Karpas-422 (cell line): ENCODE results near the gene CSNK2B. TPM values are rescaled to one million over a fixed set of nuclear protein-coding genes. Genes with fewer than 3 reads are reported as not detected.
A peak's percentile ranks its signal among the peaks of the same experiment; 100 is the strongest.

Source experiments
- DNase-seq: peaks from one replicate; pipeline ENCODE4 v3.0.0-alpha.2; 2015
- H2AFZ ChIP-seq: fragments of 200-600 bp; sonication (generic); 2 replicates; pipeline ENCODE4 v1.6.1; 2014; ENCODE audit warnings: antibody characterized with exemption, low read length, mixed read lengths
- H3K27ac ChIP-seq: fragments of 200-600 bp; sonication (generic); 2 replicates; pipeline ENCODE4 v1.5.1; 2014; ENCODE audit warnings: mild to moderate bottlenecking, low read length, moderate library complexity
- H3K27me3 ChIP-seq: fragments of 200-600 bp; sonication (generic); 2 replicates; pipeline ENCODE4 v1.6.1; 2014; ENCODE audit warnings: low read length, mixed read lengths
- H3K36me3 ChIP-seq: fragments of 200-600 bp; sonication (generic); 2 replicates; pipeline ENCODE4 v1.6.1; 2014; ENCODE audit warnings: low read length, mixed read lengths; ENCODE audit not compliant: insufficient read depth
- H3K4me1 ChIP-seq: fragments of 200-600 bp; sonication (generic); 2 replicates; pipeline ENCODE4 v1.6.1; 2014; ENCODE audit warnings: mild to moderate bottlenecking, low read length, mixed read lengths
- H3K4me2 ChIP-seq: fragments of 200-600 bp; sonication (generic); 2 replicates; pipeline ENCODE4 v1.6.1; 2014; ENCODE audit warnings: low read length, low read depth, mild to moderate bottlenecking; ENCODE audit not compliant: poor library complexity, severe bottlenecking
- H3K4me3 ChIP-seq: fragments of 200-600 bp; sonication (generic); 2 replicates; pipeline ENCODE4 v1.5.1; 2014; ENCODE audit warnings: mild to moderate bottlenecking, antibody characterized with exemption, low read length, mixed read lengths
- H3K79me2 ChIP-seq: fragments of 200-600 bp; sonication (generic); 2 replicates; pipeline ENCODE4 v1.6.1; 2014; ENCODE audit warnings: mild to moderate bottlenecking, low read length, mixed read lengths
- H3K9ac ChIP-seq: fragments of 200-600 bp; sonication (generic); 2 replicates; pipeline ENCODE4 v1.6.0; 2014; ENCODE audit warnings: low read length
- H3K9me2 ChIP-seq: fragments of 200-600 bp; sonication (generic), shearing (Covaris generic); replicated peaks from 2 replicates; pipeline ENCODE4 v1.6.0; 2014; ENCODE audit warnings: mild to moderate bottlenecking, low read length, moderate library complexity; ENCODE audit not compliant: insufficient read depth
- H3K9me3 ChIP-seq: fragments of 300-700, 200-600 bp; sonication (generic); 2 replicates; pipeline ENCODE4 v1.6.1; 2014; ENCODE audit warnings: low read length, mixed read lengths
- H4K20me1 ChIP-seq: fragments of 200-600 bp; sonication (generic); 2 replicates; pipeline ENCODE4 v1.6.1; 2014; ENCODE audit warnings: mild to moderate bottlenecking, antibody characterized with exemption, low read length, low read depth; ENCODE audit not compliant: insufficient read depth
- total RNA-seq: library from RNA; depleted of rRNA; stranded (reverse); fragments of >200 nt; shearing (Covaris generic); gene quantifications from 2 replicates; pipeline ENCODE4 v1.2.3, GENCODE V29; 2014; ENCODE audit warnings: low replicate concordance

Gene CSNK2B
- total RNA-seq, 1 experiment from 2014 or later, result 212 TPM

DNA sequence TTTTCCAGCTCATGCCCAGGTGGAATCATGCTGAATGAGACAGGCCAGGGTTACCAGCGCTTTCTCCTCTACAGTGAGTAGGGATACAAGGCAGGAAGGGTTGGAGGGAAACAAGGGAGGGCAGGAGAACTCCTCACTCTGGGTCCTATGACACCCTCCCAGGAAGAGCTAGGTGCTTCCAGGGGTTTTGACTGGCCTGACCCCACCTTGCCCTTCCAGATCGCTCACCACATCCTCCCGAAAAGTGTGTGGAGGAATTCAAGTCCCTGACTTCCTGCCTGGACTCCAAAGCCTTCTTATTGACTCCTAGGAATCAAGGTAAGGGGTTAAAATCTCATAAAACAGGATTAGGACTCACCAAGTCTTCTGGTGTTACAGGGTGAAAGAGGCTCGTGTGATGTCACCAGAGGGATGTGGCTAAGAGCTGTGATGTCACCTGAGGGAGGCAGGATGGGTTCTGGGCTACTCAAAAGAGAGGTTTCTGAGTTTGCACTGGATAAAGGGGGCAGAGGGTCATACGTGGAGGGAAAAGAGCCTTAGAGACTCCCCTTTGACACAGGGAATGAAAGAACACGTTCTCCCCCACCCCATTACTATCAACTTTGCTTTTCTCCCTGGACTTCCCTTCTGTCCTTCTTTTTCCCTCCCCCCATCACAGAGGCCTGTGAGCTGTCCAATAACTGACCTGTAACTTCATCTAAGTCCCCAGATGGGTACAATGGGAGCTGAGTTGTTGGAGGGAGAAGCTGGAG is 8.3 kb upstream of the CSNK2B start:
- Histone ChIP-seq H3K9me2 (no peaks in the 10 kb centered on the region), H4K20me1 (no peaks in the 10 kb centered on the region), H2AFZ (no peak overlapping the region), H3K4me3 (no peak overlapping the region), H3K36me3 (no peaks in the 10 kb centered on the region), H3K9ac (no peak overlapping the region), H3K27me3 (no peaks in the 10 kb centered on the region), H3K27ac (no peak overlapping the region), H3K9me3 (no peaks in the 10 kb centered on the region), H3K4me1 (peaks cover 39% of the 10 kb centered on the region), H3K79me2 (peaks cover 47% of the 10 kb centered on the region), H3K4me2 (peak overlapping the region; percentile 75)
- DNase-seq, result peak; percentile 60

DNA sequence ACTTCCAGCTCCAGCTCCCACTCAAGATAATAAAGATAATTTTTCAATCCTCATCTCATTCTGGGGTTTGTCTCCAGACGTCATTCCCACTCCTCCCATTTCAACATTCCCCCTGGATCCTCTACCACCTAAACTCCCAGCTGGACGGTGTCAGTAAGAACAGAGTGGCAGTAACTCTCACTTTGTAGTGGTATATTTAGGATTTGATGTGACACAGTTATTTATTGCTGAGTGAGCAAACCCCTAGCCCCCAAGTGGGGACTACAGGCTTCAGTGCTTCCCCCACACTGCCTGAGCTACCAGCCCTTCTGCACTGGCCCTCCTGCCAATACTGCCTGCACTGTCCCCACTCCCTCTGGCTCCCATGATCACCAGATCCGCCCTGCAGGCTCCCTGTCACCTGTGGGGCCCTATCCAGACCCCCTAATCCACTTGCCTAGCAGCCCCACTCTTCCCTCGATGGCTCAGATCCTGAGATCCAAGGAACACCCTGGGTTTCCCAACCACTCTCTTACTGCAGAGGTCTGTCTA is 7.7 kb upstream of the CSNK2B start:
- DNase-seq, result no peak
- Histone ChIP-seq H3K9me2 (no peaks in the 10 kb centered on the region), H3K27me3 (no peaks in the 10 kb centered on the region), H3K9me3 (no peaks in the 10 kb centered on the region), H2AFZ (no peak overlapping the region), H3K36me3 (0 out of 2 replicates have a peak, but pooled peaks cover under 1% of the 10 kb centered on the region), H3K27ac (no peak overlapping the region), H3K4me2 (peak overlapping the region; percentile 75), H3K9ac (peak overlapping the region; percentile 81), H3K79me2 (peaks cover 49% of the 10 kb centered on the region), H4K20me1 (no peaks in the 10 kb centered on the region), H3K4me3 (peak overlapping the region; percentile 74; the same call in 1 of the 2 replicates), H3K4me1 (peaks cover 39% of the 10 kb centered on the region)

DNA sequence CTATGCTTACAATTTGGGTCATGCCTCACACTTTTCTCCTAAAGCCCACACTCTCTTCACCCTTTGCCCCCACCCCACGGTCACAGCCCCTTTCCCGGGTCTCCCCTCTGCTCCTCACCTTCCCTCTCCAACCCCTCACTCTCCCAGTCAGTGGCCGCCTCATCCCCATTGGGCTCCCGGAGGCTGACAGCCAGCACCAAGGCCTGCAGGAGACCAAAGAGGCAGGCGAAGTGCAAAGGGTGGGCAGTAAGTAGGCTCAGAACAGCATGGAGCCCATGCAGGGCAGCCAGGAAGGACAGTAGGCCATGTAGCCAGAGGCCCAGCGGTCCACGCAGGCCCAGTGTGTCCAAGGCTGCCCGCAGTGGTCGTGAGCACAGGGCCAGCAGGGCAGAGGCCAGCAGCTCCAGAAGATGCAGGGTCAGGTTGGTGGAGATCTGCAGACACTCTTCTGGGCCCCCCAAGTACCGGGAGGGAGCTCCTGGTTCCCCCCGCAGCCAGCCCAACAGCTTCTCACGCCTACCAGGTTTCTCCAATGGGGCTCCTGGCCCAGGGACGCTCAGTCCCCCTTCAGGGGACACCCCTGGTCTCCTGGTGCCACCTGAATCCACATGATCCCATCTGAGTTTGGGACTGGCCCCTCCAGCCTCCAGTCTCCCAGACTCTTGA is 6.8 kb upstream of the CSNK2B start:
- Histone ChIP-seq H3K9me3 (no peaks in the 10 kb centered on the region), H3K27me3 (no peaks in the 10 kb centered on the region), H3K4me1 (peaks cover 42% of the 10 kb centered on the region), H2AFZ (no peak overlapping the region), H3K9me2 (no peaks in the 10 kb centered on the region), H3K79me2 (peaks cover 57% of the 10 kb centered on the region), H3K4me3 (peak overlapping the region; percentile 74), H4K20me1 (no peaks in the 10 kb centered on the region), H3K4me2 (peak overlapping the region; percentile 75), H3K36me3 (0 out of 2 replicates have a peak, but pooled peaks cover 3% of the 10 kb centered on the region), H3K9ac (peak overlapping the region; percentile 81), H3K27ac (peak overlapping the region; percentile 73; the same call in 1 of the 2 replicates)
- DNase-seq, result no peak

DNA sequence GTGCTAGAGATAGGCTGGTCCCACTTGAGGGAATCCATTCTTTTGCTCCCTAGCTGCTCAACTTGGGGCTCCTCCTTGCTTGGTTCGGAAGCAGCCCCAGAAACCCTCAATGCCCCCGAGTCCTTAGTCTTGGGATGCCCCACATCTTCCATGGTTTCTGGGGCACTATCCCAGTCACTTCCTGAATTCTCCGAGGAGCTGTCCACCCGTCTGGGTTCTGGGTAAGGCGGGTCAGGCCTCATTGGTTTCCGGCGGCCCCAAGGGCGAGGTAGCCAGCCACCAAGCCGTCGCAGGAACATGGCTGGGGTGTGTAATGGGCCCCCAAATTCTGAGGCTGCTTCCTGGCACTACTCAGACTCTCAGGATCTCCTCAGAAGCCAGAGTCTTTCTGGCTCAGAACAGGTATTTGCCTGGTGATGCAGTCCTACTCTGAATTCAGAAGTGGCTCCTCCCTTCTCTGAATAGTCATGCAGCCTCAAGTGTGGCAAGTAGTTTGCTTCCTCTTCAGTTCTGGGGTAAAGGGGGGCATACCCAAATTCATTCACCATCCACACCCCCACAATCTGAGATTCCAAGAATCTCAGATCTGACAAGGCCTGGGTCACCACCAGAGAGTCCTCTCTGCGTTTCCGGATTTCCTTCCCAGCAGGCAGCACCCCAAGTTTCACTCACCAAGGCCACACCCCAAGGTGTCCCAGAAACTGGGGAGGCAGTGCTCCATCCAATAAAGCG is 6.1 kb upstream of the CSNK2B start:
- DNase-seq, result peak; percentile 81
- no peaks in the 10 kb centered on the region for H3K27me3 ChIP-seq
- no peak overlapping the region for H2AFZ ChIP-seq
- peak overlapping the region; percentile 74 for H3K4me3 ChIP-seq
- H3K9ac ChIP-seq, result peak overlapping the region; percentile 81
- H3K9me3 ChIP-seq, result no peaks in the 10 kb centered on the region
- H3K36me3 ChIP-seq, result 0 out of 2 replicates have a peak, but pooled peaks cover 3% of the 10 kb centered on the region
- H3K4me2 ChIP-seq, result peak overlapping the region; percentile 75
- peak overlapping the region; percentile 73 for H3K27ac ChIP-seq
- H4K20me1 ChIP-seq, result no peaks in the 10 kb centered on the region
- H3K79me2 ChIP-seq, result peaks cover 59% of the 10 kb centered on the region
- peaks cover 45% of the 10 kb centered on the region for H3K4me1 ChIP-seq
- H3K9me2 ChIP-seq, result no peaks in the 10 kb centered on the region

DNA sequence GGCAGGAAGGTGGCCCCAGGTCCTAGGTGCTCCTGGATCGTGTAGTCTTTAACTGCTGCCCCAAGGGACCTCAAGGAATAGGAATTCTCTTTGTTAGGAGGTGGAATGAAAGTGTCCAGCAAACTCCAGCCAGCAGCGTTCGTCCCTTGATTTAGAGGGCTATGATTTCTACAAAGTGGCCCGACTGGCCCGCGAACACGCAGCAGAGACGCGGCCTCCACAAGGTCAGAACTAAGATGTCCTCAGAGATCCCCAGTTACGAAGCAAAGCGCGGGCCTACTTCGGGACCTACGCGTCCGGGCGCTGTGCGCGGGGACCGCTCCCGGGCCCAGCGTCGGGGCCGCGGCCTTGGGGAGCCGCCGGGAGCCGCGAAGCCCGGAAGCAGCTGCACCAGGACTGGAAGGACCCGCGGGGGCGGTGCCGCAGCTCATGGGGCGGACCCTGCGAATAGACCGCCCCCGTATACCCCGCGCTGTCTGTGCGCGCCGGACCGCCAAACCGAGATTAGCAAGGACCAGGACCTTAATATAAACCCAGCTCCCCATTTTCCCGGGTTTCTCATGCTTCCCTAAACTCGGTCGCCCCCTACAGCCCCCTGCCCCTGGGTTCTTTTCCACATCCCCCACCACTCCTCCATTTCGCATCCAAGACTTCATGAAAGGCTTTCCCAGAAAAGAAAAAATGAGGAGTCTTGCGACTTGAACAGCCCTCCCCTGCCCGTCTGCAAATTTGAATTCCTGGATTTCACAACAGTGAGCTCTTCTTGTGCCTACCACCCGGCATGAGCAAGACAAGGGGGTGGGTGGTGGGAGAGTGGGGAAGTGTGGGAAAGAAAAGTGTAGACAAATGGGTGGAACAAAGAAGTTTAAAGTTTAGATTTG is 5.3 kb upstream of the CSNK2B start, which contains the start of gene C6orf47:
Gene C6orf47 (minus strand): TSS at position 398 of the 881 bp plus-strand sequence. CDS start 831 bp downstream, outside the sequence.
- H2AFZ ChIP-seq, result 0 out of 2 replicates have a peak within 1 kb of the TSS, but pooled peaks have one; percentile 27
- H3K4me1 ChIP-seq, result peaks cover 45% of the 10 kb centered on the region
- no peaks in the 10 kb centered on the region for H3K27me3 ChIP-seq
- H3K9ac ChIP-seq, result peak within 1 kb of the TSS; percentile 81
- H3K27ac ChIP-seq, result peak within 1 kb of the TSS; percentile 73
- H4K20me1 ChIP-seq, result no peaks in the 10 kb centered on the region
- peak; percentile 93 for DNase-seq
- no peaks in the 10 kb centered on the region for H3K9me3 ChIP-seq
- 0 out of 2 replicates have a peak, but pooled peaks cover 3% of the 10 kb centered on the region for H3K36me3 ChIP-seq
- peaks cover 55% of the 10 kb centered on the region for H3K79me2 ChIP-seq
- H3K4me3 ChIP-seq, result peak within 1 kb of the TSS; percentile 74
- H3K9me2 ChIP-seq, result no peaks in the 10 kb centered on the region
- H3K4me2 ChIP-seq, result peak within 1 kb of the TSS; percentile 75

DNA sequence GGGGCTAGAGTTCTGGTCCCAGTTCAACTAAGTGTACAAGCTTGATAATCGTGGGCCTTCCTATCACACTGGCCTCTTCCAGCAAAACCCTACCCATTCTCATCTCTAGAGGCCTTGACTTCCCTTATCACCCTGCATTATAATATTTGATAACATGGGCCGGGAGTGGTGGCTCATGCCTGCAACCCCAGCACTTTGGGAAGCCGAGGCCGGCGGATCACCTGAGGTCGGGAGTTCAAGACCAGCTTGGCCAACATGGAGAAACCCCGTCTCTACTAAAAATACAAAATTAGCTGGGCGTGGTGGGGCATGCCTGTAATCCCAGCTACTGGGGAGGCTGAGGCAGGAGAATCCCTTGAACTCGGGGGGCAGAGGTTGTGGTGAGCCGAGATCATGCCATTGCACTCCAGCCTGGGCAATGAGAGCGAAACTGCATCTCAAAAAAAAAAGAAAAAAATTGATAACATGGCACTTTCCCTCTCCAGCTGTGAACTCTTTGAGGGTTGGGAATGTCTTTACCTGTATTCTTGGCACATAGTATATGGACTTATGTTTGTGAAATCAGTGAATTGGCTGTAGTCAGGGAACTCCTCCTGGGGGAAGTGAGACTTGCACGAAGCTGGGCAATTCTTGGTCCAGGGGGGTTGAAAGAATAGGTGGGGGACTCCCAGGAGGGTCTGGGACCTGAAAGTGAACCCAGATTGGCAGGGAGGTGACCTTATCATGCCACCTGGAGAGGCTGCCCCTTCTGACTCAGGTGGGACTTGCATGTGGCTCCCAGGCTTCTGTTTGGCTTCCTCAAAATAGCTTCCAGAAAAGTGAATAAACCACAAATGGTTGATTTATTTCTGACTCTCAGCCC is 4.4 kb upstream of the CSNK2B start:
- no peaks in the 10 kb centered on the region for H3K9me2 ChIP-seq

More for the DNA sequence above, 4.4 kb upstream of the CSNK2B start:
- H3K27me3 ChIP-seq, result no peaks in the 10 kb centered on the region
- H3K4me3 ChIP-seq, result peak overlapping the region; percentile 74
- H3K36me3 ChIP-seq, result 0 out of 2 replicates have a peak, but pooled peaks cover 3% of the 10 kb centered on the region
- peaks cover 56% of the 10 kb centered on the region for H3K79me2 ChIP-seq
- H3K27ac ChIP-seq, result peak overlapping the region; percentile 73; the same call in 1 of the 2 replicates
- DNase-seq, result peak; percentile 45
- H3K9me3 ChIP-seq, result no peaks in the 10 kb centered on the region
- peaks cover 46% of the 10 kb centered on the region for H3K4me1 ChIP-seq
- no peak overlapping the region for H2AFZ ChIP-seq
- peak overlapping the region; percentile 75 for H3K4me2 ChIP-seq
- H4K20me1 ChIP-seq, result peaks cover 2% of the 10 kb centered on the region; the same call in 1 of the 2 replicates
- peak overlapping the region; percentile 81; the same call in 1 of the 2 replicates for H3K9ac ChIP-seq
